PC-9 (cell line): ENCODE results near the gene SPART.

Experiments used
- EZH2 ChIP-seq: fragments of 200-600 bp; sonication (generic); IDR thresholded peaks from 2 replicates; pipeline ENCODE4 v1.8.0; 2017; ENCODE audit warnings: antibody characterized with exemption, low read depth
- TF ChIP-seq, protein P1 (sequence below): fragments of 200-600 bp; sonication (generic); conservative IDR thresholded peaks from 2 replicates; pipeline ENCODE4 v1.6.1; 2017; ENCODE audit warnings: mixed run types, antibody characterized with exemption, mild to moderate bottlenecking, moderate library complexity

DNA sequence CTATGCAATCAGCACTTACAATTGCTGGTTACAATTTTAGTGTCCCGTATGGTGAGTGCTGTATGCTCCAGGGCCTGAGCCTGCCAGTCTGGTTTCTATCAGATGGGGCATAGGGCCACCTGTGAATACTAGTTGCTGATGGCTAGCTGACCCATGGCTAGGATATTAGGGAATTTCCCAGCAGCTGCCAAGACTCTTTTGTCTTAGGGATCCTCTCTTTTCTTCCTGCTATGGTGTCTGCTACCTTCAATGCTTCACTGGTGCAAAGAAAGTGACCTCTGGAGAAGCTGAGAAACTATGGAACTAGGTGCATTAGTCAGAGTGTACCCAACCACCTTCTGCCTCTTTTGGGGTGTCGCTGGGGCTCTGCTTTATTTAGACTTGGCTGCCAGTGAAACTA is 60.2 kb downstream of the SPART start:
- TF ChIP-seq, protein P1, sequence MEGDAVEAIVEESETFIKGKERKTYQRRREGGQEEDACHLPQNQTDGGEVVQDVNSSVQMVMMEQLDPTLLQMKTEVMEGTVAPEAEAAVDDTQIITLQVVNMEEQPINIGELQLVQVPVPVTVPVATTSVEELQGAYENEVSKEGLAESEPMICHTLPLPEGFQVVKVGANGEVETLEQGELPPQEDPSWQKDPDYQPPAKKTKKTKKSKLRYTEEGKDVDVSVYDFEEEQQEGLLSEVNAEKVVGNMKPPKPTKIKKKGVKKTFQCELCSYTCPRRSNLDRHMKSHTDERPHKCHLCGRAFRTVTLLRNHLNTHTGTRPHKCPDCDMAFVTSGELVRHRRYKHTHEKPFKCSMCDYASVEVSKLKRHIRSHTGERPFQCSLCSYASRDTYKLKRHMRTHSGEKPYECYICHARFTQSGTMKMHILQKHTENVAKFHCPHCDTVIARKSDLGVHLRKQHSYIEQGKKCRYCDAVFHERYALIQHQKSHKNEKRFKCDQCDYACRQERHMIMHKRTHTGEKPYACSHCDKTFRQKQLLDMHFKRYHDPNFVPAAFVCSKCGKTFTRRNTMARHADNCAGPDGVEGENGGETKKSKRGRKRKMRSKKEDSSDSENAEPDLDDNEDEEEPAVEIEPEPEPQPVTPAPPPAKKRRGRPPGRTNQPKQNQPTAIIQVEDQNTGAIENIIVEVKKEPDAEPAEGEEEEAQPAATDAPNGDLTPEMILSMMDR: no peak
- TF ChIP-seq EZH2: no peak
